ENCODE data around the gene PCARE.

- no peak for TF ChIP-seq CTCF (IDR thresholded peaks at IDR 0.05; ENCODE audit: insufficient read depth, low read length)
- TF ChIP-seq POLR2AphosphoS5 (IDR thresholded peaks at IDR 0.05; ENCODE audit: low read depth) = no peak
- TF ChIP-seq GABPA (IDR thresholded peaks at IDR 0.05; ENCODE audit: low read depth) = no peak
- TF ChIP-seq REST (IDR thresholded peaks at IDR 0.05; ENCODE audit: insufficient replicate concordance, low read depth) = no peak
Measured at GRCh38 chr2:29052807-29053206, 21.5 kb downstream of the PCARE start.

Measured in HL-60 (cell line).